ENCODE results near the gene LRRC23. TPM values are rescaled to one million over a fixed set of nuclear protein-coding genes. Genes with fewer than 3 reads are reported as not detected.
A peak's percentile ranks its signal among the peaks of the same experiment; 100 is the strongest.
"Not testable (repeated sequence)": the region's sequence is repeated elsewhere in the genome, so short reads cannot be mapped to it uniquely, and the experiment has no call there.

LRRC23 gene
- polyA plus RNA-seq, 1 donor (not counting 4 experiments of a cell fraction or from before 2014, with no cell fraction given), result 7.1 TPM

DNA sequence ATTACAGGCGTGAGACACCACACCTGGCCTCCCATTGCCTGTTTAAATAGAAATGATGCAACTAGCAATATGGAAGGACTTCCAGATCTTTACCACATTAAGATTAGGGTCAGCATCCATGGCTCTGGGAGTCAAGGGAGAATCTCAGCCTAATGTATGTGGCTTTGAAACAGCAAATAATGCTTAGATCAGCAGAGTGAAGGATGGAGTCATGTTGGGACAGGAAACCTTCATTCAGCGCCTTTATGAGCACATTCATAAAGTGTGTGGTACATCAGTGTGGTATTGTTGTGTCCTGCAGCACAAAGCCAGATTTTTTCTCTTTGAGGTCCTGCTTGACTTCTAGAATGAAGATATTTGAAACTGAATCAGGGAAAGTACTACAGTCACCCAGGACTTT, 16.3 kb upstream of the LRRC23 start:
- no peak overlapping the region for H3K9ac ChIP-seq (ENCODE audit: control insufficient read depth, extremely low read depth, insufficient read depth, low read length)
- FAIRE-seq (no peak), DNase-seq (ENCODE audit: low read depth, low spot score) (no peak)
- no peaks in the 10 kb centered on the region for H3K79me2 ChIP-seq (ENCODE audit: control insufficient read depth, insufficient read depth, low read length)
- no peaks in the 10 kb centered on the region for H3K36me3 ChIP-seq (ENCODE audit: control insufficient read depth in 2 of 2, extremely low read depth in 1 of 2, insufficient read depth in 2 of 2, low read length in 2 of 2)
- peaks cover 10% of the 10 kb centered on the region for H3K4me1 ChIP-seq (ENCODE audit: control insufficient read depth, extremely low read depth, insufficient read depth, low read length)
- no peak overlapping the region for H3K27ac ChIP-seq (ENCODE audit: control insufficient read depth, insufficient read depth, low read length)
- H3K4me3 ChIP-seq (ENCODE audit: control insufficient read depth in 2 of 3, extremely low read depth in 1 of 3, insufficient read depth in 2 of 3, low read depth in 1 of 3, low read length in 3 of 3), result no peak overlapping the region
- H3K4me2 ChIP-seq (ENCODE audit: control insufficient read depth, extremely low read depth, insufficient read depth, low read depth, low read length), result no peak overlapping the region
- no peak for TF ChIP-seq EZH2 (IDR thresholded peaks at IDR 0.05; ENCODE audit: low read length)
- TF ChIP-seq CTCF (optimal IDR thresholded peaks at IDR 0.05 in 1 of 3, IDR thresholded peaks at IDR 0.05 in 1 of 3, conservative IDR thresholded peaks at IDR 0.05 in 1 of 3; ENCODE audit: extremely low read depth in 1 of 3, insufficient read depth in 2 of 3, low read length in 3 of 3), result no peak
- no peaks in the 10 kb centered on the region for H4K20me1 ChIP-seq (ENCODE audit: control insufficient read depth, extremely low read depth, insufficient read depth, low read length)
- H3K9me3 ChIP-seq (ENCODE audit: control insufficient read depth, low read depth, low read length), result no peaks in the 10 kb centered on the region
- no peaks in the 10 kb centered on the region for H3K9me1 ChIP-seq (ENCODE audit: control insufficient read depth, extremely low read depth, insufficient read depth, low read length)
- H3K27me3 ChIP-seq (ENCODE audit: control insufficient read depth, extremely low read depth, insufficient read depth, low read length), result no peaks in the 10 kb centered on the region
- H2AFZ ChIP-seq (ENCODE audit: control insufficient read depth, low read length), result no peak overlapping the region
- dilution Hi-C loops (cut with MboI; ENCODE audit: extremely low pct_ligation_motif_present, low sequenced_read_pairs), result no loop called here

- H3K27ac ChIP-seq (ENCODE audit: control insufficient read depth, insufficient read depth, low read length); dilution Hi-C loops (cut with MboI; ENCODE audit: extremely low pct_ligation_motif_present, low sequenced_read_pairs); H3K36me3 ChIP-seq (ENCODE audit: control insufficient read depth in 2 of 2, extremely low read depth in 1 of 2, insufficient read depth in 2 of 2, low read length in 2 of 2); H3K4me2 ChIP-seq (ENCODE audit: control insufficient read depth, extremely low read depth, insufficient read depth, low read depth, low read length); DNase-seq (ENCODE audit: low read depth, low spot score); H3K9ac ChIP-seq (ENCODE audit: control insufficient read depth, extremely low read depth, insufficient read depth, low read length); H2AFZ ChIP-seq (ENCODE audit: control insufficient read depth, low read length); H3K4me3 ChIP-seq (ENCODE audit: control insufficient read depth in 2 of 3, extremely low read depth in 1 of 3, insufficient read depth in 2 of 3, low read depth in 1 of 3, low read length in 3 of 3); H3K27me3 ChIP-seq (ENCODE audit: control insufficient read depth, extremely low read depth, insufficient read depth, low read length); FAIRE-seq; H3K9me3 ChIP-seq (ENCODE audit: control insufficient read depth, low read depth, low read length); H3K79me2 ChIP-seq (ENCODE audit: control insufficient read depth, insufficient read depth, low read length); H3K9me1 ChIP-seq (ENCODE audit: control insufficient read depth, extremely low read depth, insufficient read depth, low read length); H4K20me1 ChIP-seq (ENCODE audit: control insufficient read depth, extremely low read depth, insufficient read depth, low read length): not testable (repeated sequence)
- H3K4me1 ChIP-seq (ENCODE audit: control insufficient read depth, extremely low read depth, insufficient read depth, low read length), result peaks cover 10% of the 10 kb centered on the region
These were observed 15.8 kb upstream of the LRRC23 start for GRCh38 chr12:6888794-6889193.

DNA sequence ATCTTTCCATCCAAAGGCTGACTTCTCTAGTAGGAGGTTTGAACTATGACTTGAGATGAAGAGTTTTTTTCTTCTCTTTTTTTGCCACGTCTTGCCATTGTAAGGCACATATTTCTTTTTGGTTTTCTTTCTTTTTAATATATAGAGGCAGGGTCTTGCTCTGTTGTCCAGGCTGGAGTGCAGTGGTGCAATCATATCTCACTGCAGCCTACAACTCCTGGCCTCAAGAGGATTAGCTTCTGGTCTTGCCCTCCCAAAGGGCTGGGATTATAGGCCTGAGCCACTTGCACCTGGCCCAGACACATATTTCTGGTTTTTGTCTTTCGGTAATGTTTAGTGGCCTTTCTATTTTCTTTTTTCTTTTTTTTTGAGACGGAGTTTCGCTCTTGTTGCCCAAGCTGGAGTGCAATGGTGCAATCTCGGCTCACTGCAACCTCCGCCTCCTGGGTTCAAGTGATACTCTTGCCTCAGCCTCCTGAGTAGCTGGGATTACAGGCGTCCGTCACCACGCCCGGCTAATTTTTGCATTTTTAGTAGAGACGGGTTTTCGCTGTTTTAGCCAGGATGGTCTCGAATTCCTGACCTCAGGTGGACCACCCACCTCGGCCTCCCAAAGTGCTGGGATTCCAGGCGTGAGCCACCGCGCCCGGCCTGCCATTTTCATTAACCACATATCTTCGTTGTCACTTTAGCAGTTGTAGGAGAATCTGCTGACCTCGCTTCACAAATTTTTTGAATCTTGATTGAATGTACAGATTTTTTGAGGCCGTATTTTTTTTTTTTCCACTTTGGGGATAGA, 14.6 kb upstream of the LRRC23 start:
- H3K4me3 ChIP-seq (ENCODE audit: control insufficient read depth in 2 of 3, extremely low read depth in 1 of 3, insufficient read depth in 2 of 3, low read depth in 1 of 3, low read length in 3 of 3); H3K9ac ChIP-seq (ENCODE audit: control insufficient read depth, extremely low read depth, insufficient read depth, low read length); H3K79me2 ChIP-seq (ENCODE audit: control insufficient read depth, insufficient read depth, low read length); H4K20me1 ChIP-seq (ENCODE audit: control insufficient read depth, extremely low read depth, insufficient read depth, low read length); H3K36me3 ChIP-seq (ENCODE audit: control insufficient read depth in 2 of 2, extremely low read depth in 1 of 2, insufficient read depth in 2 of 2, low read length in 2 of 2); dilution Hi-C loops (cut with MboI; ENCODE audit: extremely low pct_ligation_motif_present, low sequenced_read_pairs); DNase-seq (ENCODE audit: low read depth, low spot score); H3K4me2 ChIP-seq (ENCODE audit: control insufficient read depth, extremely low read depth, insufficient read depth, low read depth, low read length); H3K27me3 ChIP-seq (ENCODE audit: control insufficient read depth, extremely low read depth, insufficient read depth, low read length); H3K9me1 ChIP-seq (ENCODE audit: control insufficient read depth, extremely low read depth, insufficient read depth, low read length); H3K9me3 ChIP-seq (ENCODE audit: control insufficient read depth, low read depth, low read length); FAIRE-seq; H2AFZ ChIP-seq (ENCODE audit: control insufficient read depth, low read length): not testable (repeated sequence)
- peaks cover 10% of the 10 kb centered on the region for H3K4me1 ChIP-seq (ENCODE audit: control insufficient read depth, extremely low read depth, insufficient read depth, low read length)
- peak overlapping the region; percentile 42 for H3K27ac ChIP-seq (ENCODE audit: control insufficient read depth, insufficient read depth, low read length)
